ENCODE results near the gene STX11.

STX11 gene

DNA sequence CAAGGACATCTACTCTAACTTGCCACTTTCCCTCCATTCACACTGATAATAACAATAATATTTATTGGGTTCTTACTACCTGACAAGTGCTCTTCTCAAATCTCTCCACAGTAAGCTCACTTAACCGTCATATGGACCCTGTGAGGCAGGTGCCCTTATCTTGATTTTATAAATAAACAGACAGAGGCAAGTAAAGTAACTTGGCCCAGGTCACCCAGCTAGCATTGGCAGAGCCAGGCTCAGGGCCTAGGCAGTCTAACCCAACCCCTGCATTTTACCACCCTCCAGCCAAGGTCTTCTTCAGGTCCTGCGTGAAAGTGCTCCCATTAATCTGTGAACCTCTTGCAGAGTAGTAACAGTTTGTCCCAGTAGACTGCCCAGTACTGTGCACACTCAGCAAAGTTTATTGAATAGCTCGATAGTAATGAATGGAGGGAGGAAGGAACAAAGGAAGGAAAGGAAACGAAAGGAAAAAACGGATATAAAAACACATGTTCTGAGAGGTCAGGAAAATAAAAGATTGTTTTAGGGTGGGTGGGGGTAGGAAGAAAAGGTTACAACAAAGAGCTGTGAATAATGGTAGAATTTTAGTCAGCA is 17.0 kb upstream of the STX11 start:
- TF ChIP-seq CREB1 (IDR thresholded peaks at IDR 0.05; ENCODE audit: low read depth) (no peak), ZBTB7A (IDR thresholded peaks at IDR 0.05; ENCODE audit: low read depth) (no peak), TEAD4 (IDR thresholded peaks at IDR 0.05) (no peak), EGR1 (IDR thresholded peaks at IDR 0.05) (no peak), TCF12 (IDR thresholded peaks at IDR 0.05; ENCODE audit: low read depth) (no peak)
- TF ChIP-seq, protein P1, sequence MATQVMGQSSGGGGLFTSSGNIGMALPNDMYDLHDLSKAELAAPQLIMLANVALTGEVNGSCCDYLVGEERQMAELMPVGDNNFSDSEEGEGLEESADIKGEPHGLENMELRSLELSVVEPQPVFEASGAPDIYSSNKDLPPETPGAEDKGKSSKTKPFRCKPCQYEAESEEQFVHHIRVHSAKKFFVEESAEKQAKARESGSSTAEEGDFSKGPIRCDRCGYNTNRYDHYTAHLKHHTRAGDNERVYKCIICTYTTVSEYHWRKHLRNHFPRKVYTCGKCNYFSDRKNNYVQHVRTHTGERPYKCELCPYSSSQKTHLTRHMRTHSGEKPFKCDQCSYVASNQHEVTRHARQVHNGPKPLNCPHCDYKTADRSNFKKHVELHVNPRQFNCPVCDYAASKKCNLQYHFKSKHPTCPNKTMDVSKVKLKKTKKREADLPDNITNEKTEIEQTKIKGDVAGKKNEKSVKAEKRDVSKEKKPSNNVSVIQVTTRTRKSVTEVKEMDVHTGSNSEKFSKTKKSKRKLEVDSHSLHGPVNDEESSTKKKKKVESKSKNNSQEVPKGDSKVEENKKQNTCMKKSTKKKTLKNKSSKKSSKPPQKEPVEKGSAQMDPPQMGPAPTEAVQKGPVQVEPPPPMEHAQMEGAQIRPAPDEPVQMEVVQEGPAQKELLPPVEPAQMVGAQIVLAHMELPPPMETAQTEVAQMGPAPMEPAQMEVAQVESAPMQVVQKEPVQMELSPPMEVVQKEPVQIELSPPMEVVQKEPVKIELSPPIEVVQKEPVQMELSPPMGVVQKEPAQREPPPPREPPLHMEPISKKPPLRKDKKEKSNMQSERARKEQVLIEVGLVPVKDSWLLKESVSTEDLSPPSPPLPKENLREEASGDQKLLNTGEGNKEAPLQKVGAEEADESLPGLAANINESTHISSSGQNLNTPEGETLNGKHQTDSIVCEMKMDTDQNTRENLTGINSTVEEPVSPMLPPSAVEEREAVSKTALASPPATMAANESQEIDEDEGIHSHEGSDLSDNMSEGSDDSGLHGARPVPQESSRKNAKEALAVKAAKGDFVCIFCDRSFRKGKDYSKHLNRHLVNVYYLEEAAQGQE (IDR thresholded peaks at IDR 0.05; ENCODE audit: low read depth), result no peak

DNA sequence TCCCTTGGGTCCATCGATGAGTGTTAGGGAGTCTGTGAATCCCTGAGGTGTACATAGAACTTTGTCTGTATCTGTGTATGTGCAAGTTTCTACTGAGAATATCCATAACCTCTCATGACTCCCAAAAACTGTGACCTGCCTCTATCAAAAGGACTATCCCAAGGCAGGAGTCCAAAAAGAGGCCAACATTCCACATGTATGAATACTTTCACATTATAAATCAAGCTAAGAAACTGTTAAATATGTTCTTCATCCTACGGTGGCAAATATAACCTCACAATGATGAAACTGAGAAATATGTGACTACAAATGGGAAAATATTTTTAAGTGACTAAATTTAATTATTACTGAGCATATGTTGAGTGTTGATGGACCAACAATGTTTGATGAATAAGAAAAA is 16.1 kb upstream of the STX11 start:
- TF ChIP-seq CREB1 (IDR thresholded peaks at IDR 0.05; ENCODE audit: low read depth) (no peak), EP300 (IDR thresholded peaks at IDR 0.05; ENCODE audit: borderline replicate concordance) (no peak), TAF1 (IDR thresholded peaks at IDR 0.05; ENCODE audit: low read depth) (no peak), RAD21 (IDR thresholded peaks at IDR 0.05; ENCODE audit: low read depth) (no peak), ZBTB7A (IDR thresholded peaks at IDR 0.05; ENCODE audit: low read depth) (no peak), FOXM1 (IDR thresholded peaks at IDR 0.05; ENCODE audit: borderline replicate concordance, low read depth) (no peak), YY1 (IDR thresholded peaks at IDR 0.05; ENCODE audit: low read depth) (no peak), TEAD4 (IDR thresholded peaks at IDR 0.05) (no peak), TCF12 (IDR thresholded peaks at IDR 0.05; ENCODE audit: low read depth) (no peak), EGR1 (IDR thresholded peaks at IDR 0.05) (no peak), NFIC (IDR thresholded peaks at IDR 0.05) (no peak), CEBPB (IDR thresholded peaks at IDR 0.05) (no peak)
- TF ChIP-seq, protein P1 (IDR thresholded peaks at IDR 0.05; ENCODE audit: low read depth), result no peak
- TF ChIP-seq, protein P2, sequence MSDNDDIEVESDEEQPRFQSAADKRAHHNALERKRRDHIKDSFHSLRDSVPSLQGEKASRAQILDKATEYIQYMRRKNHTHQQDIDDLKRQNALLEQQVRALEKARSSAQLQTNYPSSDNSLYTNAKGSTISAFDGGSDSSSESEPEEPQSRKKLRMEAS (IDR thresholded peaks at IDR 0.05), result no peak
- TF ChIP-seq, protein P3, sequence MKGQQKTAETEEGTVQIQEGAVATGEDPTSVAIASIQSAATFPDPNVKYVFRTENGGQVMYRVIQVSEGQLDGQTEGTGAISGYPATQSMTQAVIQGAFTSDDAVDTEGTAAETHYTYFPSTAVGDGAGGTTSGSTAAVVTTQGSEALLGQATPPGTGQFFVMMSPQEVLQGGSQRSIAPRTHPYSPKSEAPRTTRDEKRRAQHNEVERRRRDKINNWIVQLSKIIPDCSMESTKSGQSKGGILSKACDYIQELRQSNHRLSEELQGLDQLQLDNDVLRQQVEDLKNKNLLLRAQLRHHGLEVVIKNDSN (IDR thresholded peaks at IDR 0.05), result no peak

DNA sequence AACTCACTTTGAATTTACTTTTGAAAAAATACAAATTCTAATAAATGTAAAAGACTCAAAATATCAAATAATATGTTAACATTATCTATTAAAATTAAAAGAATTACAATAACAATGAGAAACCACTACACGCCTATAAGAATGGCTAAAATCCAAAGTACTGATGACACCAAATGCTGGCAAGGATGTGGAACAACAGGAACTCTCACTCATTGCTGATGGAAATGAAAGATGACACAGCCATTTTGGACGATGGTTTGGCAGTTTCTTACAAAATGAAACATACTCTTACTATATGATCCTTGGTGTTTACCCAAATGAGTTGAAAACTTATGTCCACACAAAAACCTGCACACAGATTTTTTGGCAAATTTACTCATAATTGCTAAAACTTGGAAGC is 15.6 kb upstream of the STX11 start:
- TF ChIP-seq ZBTB7A (IDR thresholded peaks at IDR 0.05; ENCODE audit: low read depth), result no peak
- TF ChIP-seq FOXM1 (IDR thresholded peaks at IDR 0.05; ENCODE audit: borderline replicate concordance, low read depth), result no peak
- TF ChIP-seq, protein P3 (IDR thresholded peaks at IDR 0.05), result no peak
- TF ChIP-seq TEAD4 (IDR thresholded peaks at IDR 0.05), result no peak
- TF ChIP-seq CREB1 (IDR thresholded peaks at IDR 0.05; ENCODE audit: low read depth), result no peak
- no peak for TF ChIP-seq EP300 (IDR thresholded peaks at IDR 0.05; ENCODE audit: borderline replicate concordance)
- no peak for TF ChIP-seq NFIC (IDR thresholded peaks at IDR 0.05)
- TF ChIP-seq RAD21 (IDR thresholded peaks at IDR 0.05; ENCODE audit: low read depth), result no peak
- no peak for TF ChIP-seq EGR1 (IDR thresholded peaks at IDR 0.05)
- TF ChIP-seq YY1 (IDR thresholded peaks at IDR 0.05; ENCODE audit: low read depth), result no peak
- TF ChIP-seq, protein P1 (IDR thresholded peaks at IDR 0.05; ENCODE audit: low read depth), result no peak
- no peak for TF ChIP-seq CEBPB (IDR thresholded peaks at IDR 0.05)
- no peak for TF ChIP-seq TCF12 (IDR thresholded peaks at IDR 0.05; ENCODE audit: low read depth)
- TF ChIP-seq TAF1 (IDR thresholded peaks at IDR 0.05; ENCODE audit: low read depth), result no peak

DNA sequence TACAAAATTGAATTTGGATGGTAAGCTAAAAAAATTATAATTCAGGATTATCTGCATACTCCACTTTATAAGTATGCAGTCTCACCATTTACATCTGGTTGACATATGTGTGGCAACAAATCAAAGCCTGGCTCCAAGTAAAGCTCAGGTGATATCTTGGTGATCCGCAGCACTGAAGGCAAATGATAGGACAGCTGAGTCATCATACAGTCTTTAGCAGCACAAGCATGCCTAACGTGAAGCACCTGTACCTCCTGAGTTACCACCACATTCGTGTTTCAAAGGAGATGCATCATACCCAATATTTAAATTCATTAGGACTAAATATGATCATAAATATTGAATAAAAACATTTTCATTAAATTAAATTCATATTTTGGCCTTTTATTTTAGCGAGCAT is 11.8 kb upstream of the STX11 start:
- TF ChIP-seq, protein P2 (IDR thresholded peaks at IDR 0.05), result no peak
- TF ChIP-seq ZBTB7A (IDR thresholded peaks at IDR 0.05; ENCODE audit: low read depth) (no peak), EGR1 (IDR thresholded peaks at IDR 0.05) (no peak), RAD21 (IDR thresholded peaks at IDR 0.05; ENCODE audit: low read depth) (no peak), NFIC (IDR thresholded peaks at IDR 0.05) (no peak), YY1 (IDR thresholded peaks at IDR 0.05; ENCODE audit: low read depth) (no peak), CREB1 (IDR thresholded peaks at IDR 0.05; ENCODE audit: low read depth) (no peak), TEAD4 (IDR thresholded peaks at IDR 0.05) (no peak), FOXM1 (IDR thresholded peaks at IDR 0.05; ENCODE audit: borderline replicate concordance, low read depth) (no peak), CEBPB (IDR thresholded peaks at IDR 0.05) (no peak), TCF12 (IDR thresholded peaks at IDR 0.05; ENCODE audit: low read depth) (no peak), EP300 (IDR thresholded peaks at IDR 0.05; ENCODE audit: borderline replicate concordance) (no peak), TAF1 (IDR thresholded peaks at IDR 0.05; ENCODE audit: low read depth) (no peak)
- TF ChIP-seq, protein P3 (IDR thresholded peaks at IDR 0.05), result no peak
- TF ChIP-seq, protein P1 (IDR thresholded peaks at IDR 0.05; ENCODE audit: low read depth), result no peak
